T-helper 1 cell (primary cell): ENCODE data around the gene SLX9.

ENCODE experiments used
- DNase-seq, 5 donors: peaks; one replicate each; pipeline ENCODE4 v3.0.0-alpha.2; 2012 to 2020

Gene SLX9

DNA sequence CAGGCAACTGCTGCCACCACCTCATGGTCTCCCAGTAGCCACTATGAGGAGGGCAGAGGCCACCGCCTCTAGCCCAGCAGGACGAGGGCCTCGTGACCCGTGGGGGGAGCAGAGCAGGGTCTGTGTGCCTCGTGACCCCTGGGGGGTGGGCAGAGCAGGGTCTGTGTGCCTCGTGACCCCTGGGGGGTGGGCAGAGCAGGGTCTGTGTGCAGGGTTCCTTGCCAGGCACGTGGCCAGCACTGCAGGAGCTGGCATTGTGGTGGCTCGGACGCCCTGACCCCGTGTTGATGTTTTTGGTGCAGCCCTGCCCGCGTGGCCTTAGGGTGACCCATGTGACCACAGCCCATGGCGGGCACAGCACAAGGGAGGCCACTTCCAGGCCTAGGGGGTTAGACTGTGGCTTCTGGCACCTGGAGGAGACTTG, 52.8 kb downstream of the SLX9 start:
- DNase-seq, result no peak

DNA sequence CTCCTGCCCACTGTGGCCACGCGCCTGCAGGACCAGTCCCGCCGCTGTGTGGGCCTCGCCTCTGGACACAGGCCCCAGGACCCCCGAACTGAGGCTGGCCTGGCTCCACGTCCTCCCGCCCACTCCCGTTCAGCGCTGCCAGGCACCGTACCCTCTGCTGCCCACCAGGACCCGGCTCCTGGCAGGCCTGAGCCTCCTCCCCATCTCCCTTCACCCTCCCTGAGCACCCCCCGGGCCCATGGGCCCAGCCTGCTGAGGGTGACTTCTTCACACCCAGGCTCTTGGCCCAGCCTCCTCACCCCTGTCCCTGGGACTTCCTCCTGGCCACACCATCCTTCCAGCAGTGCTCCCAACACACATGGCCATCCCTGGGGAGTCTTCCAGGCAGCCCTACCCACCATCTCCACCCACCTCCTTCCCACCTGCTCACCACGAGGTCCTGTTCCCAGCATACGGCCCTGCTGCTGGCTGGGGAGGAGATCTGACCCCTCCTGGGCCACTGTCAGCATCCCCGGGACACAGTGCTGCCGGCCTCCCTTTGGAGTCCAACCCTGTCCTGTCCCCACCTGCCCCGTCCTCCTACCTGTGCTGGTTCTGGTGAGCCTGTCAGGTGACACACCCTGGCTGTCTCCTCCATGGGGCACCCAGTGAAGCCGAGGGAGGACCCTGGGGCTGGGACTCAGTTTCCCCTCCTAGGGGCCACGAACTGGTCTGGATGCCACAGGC, 53.7 kb downstream of the SLX9 start:
- DNase-seq, result no peak

DNA sequence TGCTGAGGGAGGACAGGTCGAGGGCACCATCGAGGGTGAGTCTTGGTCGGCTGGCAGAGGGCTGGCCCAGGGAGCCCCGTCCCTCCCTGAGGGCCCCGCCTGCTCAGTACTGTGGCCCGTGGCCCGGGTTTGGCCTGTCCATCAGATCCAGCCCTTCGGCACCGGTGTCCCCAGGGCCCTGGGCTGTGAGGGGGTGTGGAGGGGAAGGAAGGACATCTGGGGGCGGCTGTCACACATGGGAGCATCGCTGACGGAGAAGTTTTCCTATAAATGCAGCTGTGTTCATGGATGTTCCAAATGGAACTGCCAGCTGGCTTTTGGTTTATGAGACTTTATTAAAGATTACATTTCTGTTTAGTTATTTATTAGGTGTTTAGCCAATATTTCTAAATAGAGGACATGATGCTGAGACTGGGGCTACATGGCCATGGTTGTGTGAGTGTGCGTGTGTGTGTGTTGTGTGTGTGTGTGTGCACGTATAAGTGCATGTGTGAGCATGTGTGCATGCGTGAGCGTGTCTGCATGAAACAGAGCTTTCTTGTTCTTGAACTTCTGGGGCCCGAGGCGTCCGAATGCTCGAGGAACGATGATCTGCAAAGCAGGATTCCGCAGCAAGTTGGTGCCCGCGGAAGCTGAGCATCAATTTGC, 54.3 kb downstream of the SLX9 start:
- no peak for DNase-seq

DNA sequence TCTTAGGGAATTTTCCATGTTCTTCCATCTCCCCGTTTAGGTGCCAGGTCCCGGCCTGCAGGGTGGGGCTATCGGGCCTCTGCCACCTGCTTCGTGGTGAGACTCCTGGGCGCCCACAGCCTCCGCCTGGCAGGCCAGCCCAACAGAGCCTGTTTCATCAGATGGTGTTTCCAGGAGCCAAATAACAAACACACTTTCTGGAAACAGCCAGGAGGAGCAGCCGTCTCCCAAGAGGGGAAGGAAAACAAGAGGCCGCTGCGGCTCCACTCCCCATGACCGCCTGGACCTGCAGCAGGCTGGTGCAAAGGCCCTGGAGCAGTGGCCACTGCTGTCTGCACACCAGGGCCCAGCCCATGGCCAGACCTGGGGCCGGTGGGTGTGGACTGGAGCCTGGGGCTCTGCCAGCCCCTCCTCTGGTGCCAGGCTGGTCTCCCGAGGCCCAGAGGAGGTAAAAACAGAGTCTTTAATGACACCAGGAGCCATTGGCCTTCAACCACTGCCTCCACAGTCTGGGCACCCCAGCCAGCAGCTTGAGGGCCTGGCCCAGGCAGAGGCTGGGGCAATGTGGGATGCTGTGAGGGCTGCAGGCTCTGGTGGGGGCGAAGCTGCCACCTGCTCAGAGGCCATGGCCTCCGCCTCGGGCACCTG, 55.0 kb downstream of the SLX9 start:
- DNase-seq, result no peak

DNA sequence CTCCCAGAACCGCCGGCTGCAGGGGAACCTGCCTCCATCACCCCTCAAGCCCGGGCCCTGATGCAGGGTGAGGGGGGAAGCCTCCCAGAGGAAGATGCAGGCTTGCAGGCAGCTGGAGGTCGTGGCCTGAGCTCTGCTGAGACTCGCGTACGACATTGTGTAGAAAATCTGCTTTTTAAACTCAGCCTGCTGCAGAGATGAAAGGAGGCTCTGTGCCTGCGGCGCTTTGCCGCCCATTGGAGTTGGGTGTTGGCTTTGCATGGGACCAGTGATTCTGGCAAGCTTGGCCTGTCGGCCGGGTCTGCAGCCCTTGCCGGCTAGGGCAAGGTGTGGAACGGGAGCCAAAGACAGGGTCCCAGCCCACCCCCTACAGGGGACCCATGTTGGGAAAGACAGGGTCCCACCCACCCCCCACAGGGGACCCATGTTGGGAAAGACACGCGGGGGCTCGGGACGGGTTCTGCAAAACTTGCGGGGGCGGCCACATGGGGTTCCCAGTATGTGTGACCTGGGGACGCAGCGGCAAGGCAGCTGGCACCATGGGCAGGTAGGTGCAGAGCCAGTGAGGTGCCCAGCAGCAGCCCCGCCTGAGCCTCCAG, 55.6 kb downstream of the SLX9 start:
- DNase-seq, result no peak

DNA sequence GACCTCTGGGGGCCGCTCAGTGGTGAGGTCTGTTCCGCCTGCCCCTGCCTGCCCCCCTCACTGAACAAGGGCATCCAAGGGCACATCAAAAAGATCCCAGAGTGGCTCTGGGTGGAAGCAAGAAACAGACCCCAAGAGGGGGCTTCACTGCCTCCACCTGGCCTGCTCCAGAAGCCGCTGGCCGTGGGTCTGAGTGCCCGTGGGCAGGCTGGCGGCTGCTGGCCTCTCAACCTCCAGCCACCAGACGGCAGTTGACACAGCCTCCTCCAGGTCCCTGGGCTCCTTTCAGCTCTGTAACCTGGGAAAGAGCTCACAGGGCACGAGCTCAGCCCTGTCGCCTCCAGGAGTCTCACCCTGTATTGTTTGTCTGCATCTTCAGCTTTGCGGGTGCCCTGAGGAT, 56.3 kb downstream of the SLX9 start:
- no peak for DNase-seq

DNA sequence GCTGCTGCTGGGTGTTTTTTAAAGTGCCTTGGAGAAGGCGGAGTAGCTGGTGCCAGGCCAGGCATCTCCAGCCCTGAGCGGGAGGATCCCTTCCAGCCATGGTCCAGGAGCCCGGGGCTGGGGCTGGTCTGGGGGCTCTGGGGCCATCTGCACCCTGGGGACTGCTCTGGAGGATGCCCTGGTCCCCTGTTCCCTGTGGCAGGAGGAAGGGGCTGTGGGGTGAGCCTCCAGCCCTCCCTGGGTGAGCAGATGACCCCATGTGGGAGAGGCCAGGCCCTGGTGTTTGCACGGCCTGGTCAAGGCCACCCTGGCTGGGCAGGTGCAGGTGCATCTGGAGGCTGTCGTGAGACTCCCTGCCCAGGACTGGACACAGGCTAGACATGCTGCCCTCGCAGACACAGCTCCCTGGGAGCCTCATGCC, 56.7 kb downstream of the SLX9 start:
- no peak for DNase-seq

DNA sequence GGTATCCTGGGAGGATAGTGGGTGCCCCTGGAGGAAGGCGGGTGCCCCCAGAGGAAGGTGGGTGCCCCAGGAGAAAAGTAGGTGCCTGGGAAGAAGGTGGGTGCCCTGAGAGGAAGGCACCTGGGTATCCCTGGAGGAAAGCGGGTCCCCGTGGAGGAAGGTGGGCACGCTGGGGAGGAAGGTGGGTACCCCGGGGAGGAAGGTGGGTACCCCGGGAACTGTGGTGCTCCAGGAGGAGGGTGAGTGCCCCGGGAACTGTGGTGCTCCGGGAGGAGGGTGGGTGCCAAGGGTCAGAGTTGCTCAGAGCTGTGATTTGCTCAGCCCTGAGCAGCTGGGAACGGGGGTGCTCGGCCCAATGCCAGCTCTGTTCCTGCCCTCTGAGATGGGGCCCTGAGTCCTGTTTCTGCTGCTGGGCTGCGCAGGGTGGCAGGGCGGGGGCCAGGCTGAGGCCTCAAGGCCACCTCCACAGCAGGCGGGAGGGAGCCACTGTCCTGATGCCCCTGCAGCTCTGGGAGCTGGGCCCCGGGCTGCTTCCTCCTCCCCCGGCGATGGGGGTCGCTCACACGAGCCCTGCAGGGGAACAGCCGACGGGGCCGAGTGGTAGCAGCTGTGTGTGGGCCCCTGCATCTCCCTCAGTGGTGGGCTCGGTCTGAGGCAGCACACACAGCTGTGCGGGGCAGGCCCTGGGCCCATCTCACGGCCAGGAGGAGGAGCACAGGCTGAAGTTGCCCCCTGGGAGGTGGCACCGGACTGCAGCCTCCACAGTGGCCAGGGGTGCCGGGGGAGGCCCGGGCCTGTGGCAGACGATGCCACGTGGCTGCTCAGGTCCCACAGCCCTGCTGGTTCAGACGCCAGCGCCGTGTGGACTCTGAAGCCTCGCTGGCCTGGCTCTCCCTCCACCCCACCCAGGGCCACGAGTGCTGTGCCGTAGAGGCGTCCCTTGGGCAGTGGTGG, 57.4 kb downstream of the SLX9 start:
- no peak for DNase-seq

DNA sequence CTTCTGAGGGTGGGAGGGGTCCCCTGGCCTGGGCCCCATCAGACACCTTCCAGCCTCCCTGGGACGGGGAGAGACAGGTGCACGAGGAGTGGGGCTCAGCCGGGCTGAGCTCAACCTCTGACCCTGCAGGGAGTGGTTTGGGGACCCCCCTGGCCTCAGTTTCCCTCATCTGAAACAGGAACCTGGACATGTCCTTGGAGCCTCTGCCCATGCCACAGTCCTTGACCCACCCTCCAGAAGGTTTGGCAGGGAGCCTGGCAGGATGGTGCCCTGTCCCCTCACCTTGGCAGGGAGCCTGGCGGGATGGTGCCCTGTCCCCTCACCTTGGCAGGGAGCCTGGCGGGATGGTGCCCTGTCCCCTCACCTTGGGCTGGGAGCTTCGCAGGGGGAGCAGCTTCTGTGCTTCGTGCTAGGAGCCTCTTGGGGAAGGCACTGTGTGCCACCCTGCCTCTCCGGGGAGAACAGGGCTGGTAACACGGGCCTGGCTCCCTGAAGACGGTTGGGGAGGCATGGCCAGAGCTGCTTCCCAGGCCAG, 58.3 kb downstream of the SLX9 start:
- DNase-seq, result no peak

DNA sequence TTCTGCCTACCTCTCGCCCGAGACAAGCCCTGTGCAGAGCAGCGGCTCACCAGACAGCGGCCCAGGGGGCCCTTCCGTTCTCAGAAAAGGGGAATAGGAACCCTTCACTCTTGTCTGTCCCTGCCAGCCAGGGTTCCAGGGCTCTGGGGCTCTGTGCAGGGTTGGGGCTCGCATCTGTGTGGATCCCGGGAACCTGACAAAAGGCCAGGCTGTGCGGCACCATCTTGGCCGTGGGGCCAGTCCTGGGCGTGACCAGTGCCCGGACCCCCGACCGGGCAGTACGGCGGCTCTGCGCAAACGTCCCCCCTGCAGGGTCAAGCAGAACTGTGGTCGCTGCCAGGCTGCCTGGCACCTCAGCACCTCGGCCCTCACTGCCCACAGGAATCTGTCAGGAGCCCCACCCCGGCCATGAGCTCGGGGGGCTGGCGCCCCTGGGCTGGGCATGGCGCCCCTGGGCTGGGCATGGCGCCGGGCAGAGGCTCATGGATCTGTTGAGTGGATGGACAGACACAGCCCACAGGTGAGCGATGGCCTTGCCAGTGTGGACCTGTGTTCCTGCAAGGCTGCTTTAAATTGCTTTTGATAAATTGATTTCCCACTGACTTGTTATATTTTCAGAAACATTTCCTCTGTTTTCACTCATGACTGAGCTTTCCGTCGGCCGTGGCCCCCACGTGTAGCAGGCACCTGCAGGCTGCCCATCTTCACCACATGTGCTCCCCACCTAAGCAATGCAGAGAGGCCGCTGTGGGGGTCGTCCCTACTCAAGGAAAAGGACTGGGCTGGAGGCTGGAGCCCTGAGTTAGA, 59.0 kb downstream of the SLX9 start:
- no peak for DNase-seq

DNA sequence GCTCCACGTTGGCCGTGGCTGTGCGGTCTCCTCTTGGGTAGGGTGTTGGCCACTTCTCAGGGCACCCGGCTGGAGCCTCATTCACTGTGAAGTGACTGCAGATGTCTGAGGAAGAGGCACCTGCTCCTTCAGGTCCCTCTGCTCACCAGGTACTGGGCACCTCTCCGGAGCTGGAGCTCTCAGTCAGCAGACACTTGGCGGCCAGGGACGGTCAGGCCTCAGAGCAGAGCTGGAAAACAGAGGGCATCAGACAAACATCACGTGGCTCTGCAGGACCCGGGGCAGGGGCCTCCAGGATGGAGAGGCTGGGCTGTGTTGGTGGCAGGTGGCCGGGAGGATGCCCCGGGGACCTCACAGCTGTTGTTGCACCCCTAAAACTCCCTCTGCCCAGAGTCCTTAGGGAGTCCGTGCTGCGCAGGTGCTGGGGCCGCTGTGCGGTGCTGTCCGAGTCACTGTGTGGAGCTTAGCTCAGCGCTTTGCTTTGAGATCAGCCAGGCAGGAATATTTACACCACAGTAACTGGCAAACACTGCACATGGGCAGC, 59.7 kb downstream of the SLX9 start:
- DNase-seq, result no peak

DNA sequence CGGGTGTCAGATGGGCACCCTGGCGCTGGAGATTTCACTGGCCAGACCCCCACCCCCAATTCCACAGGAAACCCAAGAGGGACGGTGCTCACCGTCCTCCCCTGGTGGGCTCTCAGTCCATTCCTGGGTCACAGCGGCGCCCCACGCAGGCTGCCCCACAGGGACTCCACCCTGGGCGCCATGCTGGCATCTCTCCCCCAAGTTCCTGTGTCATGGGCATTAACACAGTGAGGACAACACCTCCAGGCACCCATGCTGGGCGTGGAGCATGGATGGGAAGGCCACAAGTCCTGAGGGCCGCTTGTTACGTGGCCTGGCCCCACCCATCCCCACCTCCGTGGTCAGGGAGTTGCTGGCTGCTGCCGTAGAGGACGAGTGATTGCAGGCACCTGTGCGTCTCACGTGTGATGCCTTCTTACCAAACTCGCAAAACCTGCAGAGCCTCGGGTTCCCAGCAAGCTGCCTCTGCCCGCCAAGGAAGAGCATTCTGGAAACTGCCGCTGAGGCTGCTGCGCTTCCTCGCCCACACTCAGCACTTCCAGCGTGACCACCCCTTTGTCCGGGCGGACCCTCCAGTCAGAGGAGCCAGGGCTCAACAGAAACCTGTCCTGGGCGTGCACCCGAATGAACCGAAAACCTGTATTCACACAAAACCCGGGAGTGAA, 60.3 kb downstream of the SLX9 start:
- DNase-seq, result no peak

DNA sequence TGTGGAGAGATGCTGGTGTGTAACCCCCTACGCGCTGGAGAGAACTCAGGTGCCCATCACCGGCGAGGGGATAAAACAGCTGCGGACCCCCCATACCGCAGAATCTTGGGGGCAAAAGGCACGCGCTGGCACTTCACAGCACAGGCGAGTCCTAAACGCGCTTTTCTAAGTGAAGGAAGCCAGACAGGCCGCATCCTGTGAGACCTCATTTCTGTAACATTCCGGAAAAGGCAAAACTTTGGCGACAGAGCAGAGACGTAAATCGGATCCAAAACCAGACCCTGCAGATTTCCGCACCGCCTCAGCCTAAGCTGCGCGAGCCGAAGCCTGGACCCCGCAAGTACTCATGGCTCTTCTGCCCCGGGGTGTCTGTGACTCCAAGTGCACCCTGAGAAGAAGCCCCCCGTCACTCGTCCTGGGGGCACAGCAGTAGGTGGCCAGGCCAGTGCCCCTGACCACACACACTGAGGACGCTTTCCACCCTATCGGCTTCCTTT, 60.9 kb downstream of the SLX9 start:
- DNase-seq, result no peak

DNA sequence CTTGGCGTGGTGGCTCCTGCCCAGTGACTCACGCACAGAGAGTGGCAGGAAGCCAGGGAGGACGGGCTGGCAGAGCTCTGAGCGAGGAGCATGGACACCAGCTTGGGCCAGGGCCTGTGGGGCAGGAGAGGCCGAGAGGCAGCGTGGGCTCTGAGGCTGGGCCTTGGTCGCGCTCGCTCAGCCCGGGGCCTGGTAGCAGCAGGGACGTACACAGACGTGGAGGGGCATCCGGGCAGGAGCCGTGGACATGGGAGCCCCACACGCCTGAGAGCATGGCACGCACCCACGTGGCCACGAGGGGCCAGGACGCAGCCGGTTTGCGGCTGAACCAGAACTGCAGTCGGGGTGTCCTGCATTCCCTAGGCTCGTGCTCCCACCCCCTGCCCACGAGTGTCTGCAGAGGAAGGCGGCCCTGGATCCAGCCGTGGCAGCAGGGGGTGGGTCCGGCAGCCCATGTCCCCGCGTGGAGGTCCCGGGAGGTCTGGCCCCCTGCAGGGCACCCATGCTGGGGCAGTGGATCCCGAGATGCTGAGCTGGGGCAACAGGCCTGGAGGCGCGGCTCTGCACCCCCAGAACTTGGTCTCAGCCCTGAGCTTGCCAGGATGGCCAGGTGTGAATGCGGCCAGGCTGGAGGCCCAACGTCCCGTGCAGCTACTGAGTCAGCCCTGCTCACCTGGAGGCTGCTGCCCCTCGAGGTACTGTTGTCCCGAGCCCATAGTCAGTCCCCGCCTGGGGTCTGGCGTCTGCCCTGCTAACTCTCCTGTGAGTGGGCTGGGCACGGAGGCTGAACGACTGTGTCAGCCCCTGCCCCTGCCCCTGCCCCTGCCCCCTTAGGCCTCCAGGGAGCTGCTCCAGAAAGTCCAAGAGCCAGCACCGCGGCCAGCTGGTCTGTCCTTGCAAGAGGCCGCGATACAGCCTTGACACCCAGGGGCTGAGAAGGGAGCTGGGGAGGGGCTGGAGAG, 61.6 kb downstream of the SLX9 start:
- DNase-seq, result peak in 1 of 5 donors; percentile 0

DNA sequence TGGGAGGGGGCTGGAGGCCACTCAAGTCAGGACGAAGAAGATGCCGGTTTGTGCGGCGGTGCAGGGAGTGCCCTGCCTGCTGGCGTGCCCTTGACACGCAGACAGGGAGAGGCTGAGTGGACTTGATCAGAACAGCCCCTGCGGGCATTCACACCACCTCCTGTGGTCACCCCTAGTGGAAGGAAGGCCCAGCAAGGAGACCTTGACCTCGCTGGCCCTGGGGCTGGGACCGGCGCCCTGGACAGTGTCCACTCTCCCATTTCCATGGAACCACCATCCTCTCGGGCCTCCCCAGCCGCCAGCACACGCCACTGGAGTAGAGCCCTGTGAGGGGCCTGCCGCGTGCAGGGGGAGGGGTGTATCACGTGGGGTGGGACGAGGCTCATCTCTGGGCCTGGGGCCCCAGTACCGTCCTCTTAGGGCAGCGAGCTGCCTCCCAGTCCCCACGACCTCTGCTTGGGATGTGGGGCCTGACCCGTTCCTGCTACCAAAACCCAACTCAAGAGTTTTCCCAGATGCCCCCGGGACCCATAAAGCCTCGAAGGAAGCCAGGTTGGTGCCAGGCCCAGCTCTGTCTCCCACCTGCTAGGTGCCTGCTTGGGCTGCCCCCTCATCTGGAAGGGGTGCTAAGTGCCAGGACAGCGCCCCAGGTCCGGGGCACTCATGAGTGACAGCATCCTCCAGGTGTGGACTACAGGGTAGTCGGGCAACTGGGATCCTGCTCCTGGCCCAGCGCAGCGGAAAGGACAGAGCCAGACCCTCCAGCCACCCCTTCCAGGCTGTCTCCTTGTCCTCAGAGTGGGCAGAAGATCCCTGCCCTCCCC, 62.8 kb downstream of the SLX9 start:
- DNase-seq, result peak in 1 of 5 donors; percentile 0

DNA sequence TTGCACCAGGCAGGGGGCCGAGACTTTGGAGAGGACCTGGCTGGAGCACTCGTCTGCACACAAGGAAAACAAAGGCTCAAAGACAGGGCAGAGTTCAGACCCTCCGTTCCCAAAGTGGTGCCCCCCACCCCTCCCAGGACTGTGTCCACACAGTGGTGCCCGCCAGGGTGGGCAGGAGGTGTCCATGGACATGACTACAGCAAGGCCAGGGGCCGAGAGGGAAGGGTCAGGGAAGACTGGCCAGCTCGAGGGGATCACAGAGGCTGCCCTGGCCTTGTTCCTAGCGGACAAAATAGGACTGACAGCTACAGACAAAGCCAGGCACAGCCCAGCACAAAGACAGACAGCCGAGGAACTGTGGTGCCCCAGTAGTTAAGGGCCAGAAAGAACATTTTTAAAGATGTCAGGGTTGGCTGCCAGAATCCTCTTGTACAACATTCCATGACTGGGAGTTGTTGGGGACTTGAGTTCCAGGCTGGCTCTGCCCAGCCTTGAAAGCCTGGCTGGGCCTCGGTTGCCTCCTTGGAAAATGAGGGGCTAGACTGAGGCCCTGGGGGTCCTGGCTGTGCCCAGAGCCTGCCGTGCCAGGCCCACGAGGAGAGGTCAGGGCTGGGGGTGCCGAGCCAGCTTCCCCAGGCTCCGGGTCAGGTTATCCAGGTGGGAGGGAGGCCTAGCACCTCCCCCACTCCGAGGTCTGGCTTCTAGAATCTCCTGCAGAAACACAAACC, 63.7 kb downstream of the SLX9 start:
- no peak for DNase-seq

DNA sequence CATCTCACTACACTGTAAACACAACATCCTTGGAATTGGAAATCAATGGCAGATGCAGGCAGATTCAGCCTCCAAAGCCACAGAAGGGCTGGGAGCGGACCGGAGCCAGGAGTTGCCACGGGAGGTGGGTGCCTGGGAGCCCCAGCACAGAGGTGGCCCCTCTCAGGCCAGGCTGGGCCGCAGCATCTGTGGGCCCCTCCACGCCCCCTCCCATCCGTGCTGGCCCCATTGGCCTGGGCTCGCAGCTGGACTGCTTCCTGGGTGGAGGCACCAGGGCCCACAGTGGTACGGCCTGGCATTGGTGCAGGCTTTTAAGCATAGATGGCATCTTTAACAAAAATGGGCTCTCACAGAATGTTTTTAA, 64.2 kb downstream of the SLX9 start:
- peak in 1 of 5 donors; percentile 0 for DNase-seq
